ENCODE results near the gene FIBCD1. TPM values are rescaled to one million over a fixed set of nuclear protein-coding genes. Genes with fewer than 3 reads are reported as not detected.

FIBCD1 gene
- total RNA-seq, 6 experiments from 2014 or later: not detected

- DNase-seq (no peak), ATAC-seq (no peak)
- TF ChIP-seq POLR2A (IDR thresholded peaks at IDR 0.05): no peak
- TF ChIP-seq, protein P1, sequence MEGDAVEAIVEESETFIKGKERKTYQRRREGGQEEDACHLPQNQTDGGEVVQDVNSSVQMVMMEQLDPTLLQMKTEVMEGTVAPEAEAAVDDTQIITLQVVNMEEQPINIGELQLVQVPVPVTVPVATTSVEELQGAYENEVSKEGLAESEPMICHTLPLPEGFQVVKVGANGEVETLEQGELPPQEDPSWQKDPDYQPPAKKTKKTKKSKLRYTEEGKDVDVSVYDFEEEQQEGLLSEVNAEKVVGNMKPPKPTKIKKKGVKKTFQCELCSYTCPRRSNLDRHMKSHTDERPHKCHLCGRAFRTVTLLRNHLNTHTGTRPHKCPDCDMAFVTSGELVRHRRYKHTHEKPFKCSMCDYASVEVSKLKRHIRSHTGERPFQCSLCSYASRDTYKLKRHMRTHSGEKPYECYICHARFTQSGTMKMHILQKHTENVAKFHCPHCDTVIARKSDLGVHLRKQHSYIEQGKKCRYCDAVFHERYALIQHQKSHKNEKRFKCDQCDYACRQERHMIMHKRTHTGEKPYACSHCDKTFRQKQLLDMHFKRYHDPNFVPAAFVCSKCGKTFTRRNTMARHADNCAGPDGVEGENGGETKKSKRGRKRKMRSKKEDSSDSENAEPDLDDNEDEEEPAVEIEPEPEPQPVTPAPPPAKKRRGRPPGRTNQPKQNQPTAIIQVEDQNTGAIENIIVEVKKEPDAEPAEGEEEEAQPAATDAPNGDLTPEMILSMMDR (IDR thresholded peaks at IDR 0.05): no peak
- H3K4me3 ChIP-seq: no peak overlapping the region
- intact Hi-C loops (cut with DNase I): no loop called here
- H3K9me3 ChIP-seq: no peaks in the 10 kb centered on the region
- no peaks in the 10 kb centered on the region for H3K36me3 ChIP-seq
- no peak overlapping the region for H3K27ac ChIP-seq
- no peaks in the 10 kb centered on the region for H3K4me1 ChIP-seq
- H3K27me3 ChIP-seq: no peaks in the 10 kb centered on the region
- no CpG with 5 or more reads among the region's 27 CpGs for WGBS (ENCODE audit: insufficient coverage, low coverage, low lambda C conversion rate, missing lambda C conversion rate)
Measured at GRCh38 chr9:130902204-130903185, 36.6 kb downstream of the FIBCD1 start.

DNA sequence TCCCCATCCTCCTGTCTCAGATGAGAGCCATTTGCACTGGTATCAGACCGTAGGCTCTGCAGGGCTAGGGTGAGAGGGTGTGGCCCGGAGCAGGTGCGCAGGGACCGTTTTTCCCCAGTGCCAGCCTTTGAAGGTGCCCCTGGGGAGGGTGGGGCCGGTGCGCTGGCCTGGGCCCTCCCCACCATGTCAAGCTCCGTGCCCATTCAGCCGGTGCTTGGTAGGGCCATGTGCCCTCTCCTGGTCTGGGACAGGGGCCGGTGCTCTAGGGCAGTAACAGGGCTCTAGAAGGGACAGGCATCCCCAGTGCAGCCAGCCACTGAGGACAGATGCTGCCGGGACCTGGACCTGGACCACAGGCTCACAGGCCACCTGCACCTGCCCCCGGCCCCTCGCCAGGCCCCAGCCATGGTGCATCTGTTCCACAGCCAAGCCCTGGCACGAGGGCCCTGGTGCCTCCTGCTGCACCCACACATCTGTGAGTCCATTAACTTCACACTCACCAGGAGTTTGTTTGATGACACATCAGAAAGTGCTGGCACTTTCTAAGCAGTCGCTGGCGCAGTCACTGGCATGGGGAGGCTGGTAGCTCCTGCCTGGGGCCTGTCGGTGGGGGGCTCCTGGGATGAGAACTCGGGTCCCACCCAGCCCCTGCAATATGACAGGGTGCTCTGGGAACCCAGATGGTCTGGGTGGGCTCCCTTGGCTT, 37.4 kb downstream of the FIBCD1 start:
- no peaks in the 10 kb centered on the region for H3K36me3 ChIP-seq
- H3K4me3 ChIP-seq: no peak overlapping the region
- TF ChIP-seq, protein P1 (IDR thresholded peaks at IDR 0.05): no peak
- TF ChIP-seq POLR2A (IDR thresholded peaks at IDR 0.05): no peak
- H3K27ac ChIP-seq: no peak overlapping the region
- 50% methylated on average over 1 of the region's 17 CpGs for WGBS (ENCODE audit: insufficient coverage, low coverage, low lambda C conversion rate, missing lambda C conversion rate)
- no peaks in the 10 kb centered on the region for H3K27me3 ChIP-seq
- no peaks in the 10 kb centered on the region for H3K9me3 ChIP-seq
- DNase-seq (no peak), ATAC-seq (no peak)
- intact Hi-C loops (cut with DNase I): no loop called here
- no peaks in the 10 kb centered on the region for H3K4me1 ChIP-seq

DNA sequence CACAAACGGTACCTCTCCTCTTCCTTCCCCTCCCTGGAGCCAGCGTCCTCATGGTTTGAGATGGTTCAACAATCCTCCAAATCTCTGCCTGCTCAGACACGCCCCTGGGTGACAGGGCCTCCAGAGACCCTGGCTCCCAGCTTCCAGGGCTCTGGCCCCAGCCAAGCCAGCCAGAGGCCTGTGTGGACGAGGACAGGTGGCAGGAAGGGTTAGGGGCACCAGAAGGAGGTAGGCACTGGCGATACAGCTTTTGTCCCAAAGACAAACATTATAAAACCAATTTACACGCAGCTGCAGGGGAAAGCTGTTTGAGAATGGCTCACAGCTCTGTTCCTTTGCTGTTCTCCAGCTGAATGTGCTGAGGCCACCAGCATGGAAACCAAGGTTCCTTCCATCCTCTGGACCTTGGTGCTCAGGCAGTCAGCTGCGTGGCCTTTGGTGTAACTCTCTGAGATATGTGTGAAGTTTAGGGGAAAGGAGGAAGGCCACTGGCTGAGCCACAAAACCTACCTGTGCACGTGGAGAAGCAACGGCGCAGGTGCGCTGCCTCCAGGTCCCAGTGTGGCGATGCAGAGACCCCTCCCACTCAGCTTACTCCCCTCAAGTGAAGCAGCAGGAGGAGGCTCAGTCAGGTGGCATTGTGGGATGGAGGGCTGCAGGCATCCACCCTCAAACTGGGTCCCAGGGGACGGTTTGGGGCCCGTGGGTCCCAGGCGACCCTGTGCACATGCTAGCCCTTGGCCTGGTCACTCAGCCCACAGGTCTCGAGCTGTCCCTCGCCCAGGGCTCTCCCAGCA, 38.1 kb downstream of the FIBCD1 start:
- Histone ChIP-seq H3K4me1 (no peaks in the 10 kb centered on the region), H3K4me3 (no peak overlapping the region), H3K27ac (no peak overlapping the region), H3K36me3 (no peaks in the 10 kb centered on the region), H3K27me3 (no peaks in the 10 kb centered on the region), H3K9me3 (no peaks in the 10 kb centered on the region)
- TF ChIP-seq, protein P1 (IDR thresholded peaks at IDR 0.05): no peak
- TF ChIP-seq POLR2A (IDR thresholded peaks at IDR 0.05): no peak
- intact Hi-C loops (cut with DNase I): no loop called here
- ATAC-seq: no peak
- 66% methylated on average over 8 of the region's 17 CpGs for WGBS (ENCODE audit: insufficient coverage, low coverage, low lambda C conversion rate, missing lambda C conversion rate)
- DNase-seq: no peak

GRCh38 chr9:130899051-130899748, 39.8 kb downstream of the FIBCD1 start:
- DNase-seq (no peak), ATAC-seq (no peak)
- no peak overlapping the region for H3K27ac ChIP-seq
- TF ChIP-seq POLR2A (IDR thresholded peaks at IDR 0.05): no peak
- TF ChIP-seq, protein P1 (IDR thresholded peaks at IDR 0.05): no peak
- intact Hi-C loops (cut with DNase I): loop anchor here in 1 of 2 donors (10.0 kb wide), 1 partner anchor 146 kb away; no protein-coding TSS in a partner anchor
- H3K9me3 ChIP-seq: no peaks in the 10 kb centered on the region
- H3K36me3 ChIP-seq: no peaks in the 10 kb centered on the region
- H3K4me1 ChIP-seq: no peaks in the 10 kb centered on the region
- no peak overlapping the region for H3K4me3 ChIP-seq
- WGBS (ENCODE audit: insufficient coverage, low coverage, low lambda C conversion rate, missing lambda C conversion rate): 42% methylated on average over 6 of the region's 25 CpGs
- H3K27me3 ChIP-seq: no peaks in the 10 kb centered on the region
